Endothelial cell of umbilical vein (primary cell): ENCODE results near the gene SIVA1.

Experiments
- EZH2 ChIP-seq: IDR thresholded peaks from 2 replicates; pipeline ENCODE4 v1.6.1; 2012; ENCODE audit warnings: borderline replicate concordance, low read depth, mild to moderate bottlenecking, moderate library complexity, low read length, inconsistent platforms; ENCODE audit not compliant: severe bottlenecking
- GATA2 ChIP-seq: IDR thresholded peaks from 2 replicates; pipeline ENCODE4 v1.7.0; 2011; ENCODE audit warnings: low read depth, mild to moderate bottlenecking, moderate library complexity, mixed read lengths, low read length; ENCODE audit not compliant: insufficient read length, insufficient read depth
- TF ChIP-seq, protein P1 (sequence below), 2 donors: IDR thresholded peaks; 1 replicate in 1 of 2; 2 replicates in 1 of 2; pipeline ENCODE4 v1.5.1; 2011; ENCODE audit warnings: low read length in 2 of 2, mild to moderate bottlenecking in 2 of 2, moderate library complexity in 2 of 2, control low read depth in 1 of 2, inconsistent platforms in 1 of 2, low read depth in 1 of 2; ENCODE audit not compliant: insufficient read depth in 1 of 2; ENCODE audit errors: extremely low read depth in 1 of 2
- TF ChIP-seq, protein P2 (sequence below): IDR thresholded peaks from 2 replicates; pipeline ENCODE4 v1.6.1; 2011; ENCODE audit not compliant: insufficient read depth, insufficient read length

DNA sequence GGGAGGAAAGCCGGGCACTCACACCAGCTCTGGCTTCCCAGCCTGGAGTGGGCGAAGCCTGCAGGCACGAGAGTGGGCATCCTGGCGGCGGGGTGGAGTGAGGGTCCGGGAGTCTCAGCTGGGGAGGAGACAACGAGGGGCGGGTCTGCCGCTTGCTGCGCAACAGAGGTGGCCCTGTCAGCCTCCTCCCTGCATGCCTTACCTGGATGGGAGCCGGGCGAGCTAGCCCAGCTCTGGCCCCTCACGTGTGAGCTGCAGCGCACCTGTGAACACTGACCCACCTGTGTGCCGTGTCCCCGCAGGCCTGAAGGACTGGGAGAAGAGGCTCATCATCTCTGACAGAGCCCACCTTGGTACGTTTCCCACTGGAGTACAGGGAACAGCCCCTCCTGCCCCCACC lies 13.9 kb upstream of the SIVA1 start:
- TF ChIP-seq, protein P1, sequence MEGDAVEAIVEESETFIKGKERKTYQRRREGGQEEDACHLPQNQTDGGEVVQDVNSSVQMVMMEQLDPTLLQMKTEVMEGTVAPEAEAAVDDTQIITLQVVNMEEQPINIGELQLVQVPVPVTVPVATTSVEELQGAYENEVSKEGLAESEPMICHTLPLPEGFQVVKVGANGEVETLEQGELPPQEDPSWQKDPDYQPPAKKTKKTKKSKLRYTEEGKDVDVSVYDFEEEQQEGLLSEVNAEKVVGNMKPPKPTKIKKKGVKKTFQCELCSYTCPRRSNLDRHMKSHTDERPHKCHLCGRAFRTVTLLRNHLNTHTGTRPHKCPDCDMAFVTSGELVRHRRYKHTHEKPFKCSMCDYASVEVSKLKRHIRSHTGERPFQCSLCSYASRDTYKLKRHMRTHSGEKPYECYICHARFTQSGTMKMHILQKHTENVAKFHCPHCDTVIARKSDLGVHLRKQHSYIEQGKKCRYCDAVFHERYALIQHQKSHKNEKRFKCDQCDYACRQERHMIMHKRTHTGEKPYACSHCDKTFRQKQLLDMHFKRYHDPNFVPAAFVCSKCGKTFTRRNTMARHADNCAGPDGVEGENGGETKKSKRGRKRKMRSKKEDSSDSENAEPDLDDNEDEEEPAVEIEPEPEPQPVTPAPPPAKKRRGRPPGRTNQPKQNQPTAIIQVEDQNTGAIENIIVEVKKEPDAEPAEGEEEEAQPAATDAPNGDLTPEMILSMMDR (IDR thresholded peaks at IDR 0.05; ENCODE audit: extremely low read depth in 1 of 2, insufficient read depth in 1 of 2, low read depth in 1 of 2, low read length in 2 of 2), result no peak
- no peak for TF ChIP-seq EZH2
- TF ChIP-seq, protein P2, sequence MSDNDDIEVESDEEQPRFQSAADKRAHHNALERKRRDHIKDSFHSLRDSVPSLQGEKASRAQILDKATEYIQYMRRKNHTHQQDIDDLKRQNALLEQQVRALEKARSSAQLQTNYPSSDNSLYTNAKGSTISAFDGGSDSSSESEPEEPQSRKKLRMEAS, result no peak
- TF ChIP-seq GATA2, result no peak
